Stimulated activated CD4-positive, alpha-beta T cell treated with anti-CD3 and anti-CD28 coated beads, Interleukin-4, amount 100 ng/mL, for 48 hours (primary cell): ENCODE data around the gene CCDC81.

Source experiments
- DNase-seq, 2 donors: peaks; one replicate each; pipeline ENCODE4 v3.0.0-alpha.2; 2020; ENCODE audit warnings: low read depth in 2 of 2

The CCDC81 gene

GRCh38 chr11:86464509-86465221 is 90.0 kb downstream of the CCDC81 start:
- no peak for DNase-seq

DNA sequence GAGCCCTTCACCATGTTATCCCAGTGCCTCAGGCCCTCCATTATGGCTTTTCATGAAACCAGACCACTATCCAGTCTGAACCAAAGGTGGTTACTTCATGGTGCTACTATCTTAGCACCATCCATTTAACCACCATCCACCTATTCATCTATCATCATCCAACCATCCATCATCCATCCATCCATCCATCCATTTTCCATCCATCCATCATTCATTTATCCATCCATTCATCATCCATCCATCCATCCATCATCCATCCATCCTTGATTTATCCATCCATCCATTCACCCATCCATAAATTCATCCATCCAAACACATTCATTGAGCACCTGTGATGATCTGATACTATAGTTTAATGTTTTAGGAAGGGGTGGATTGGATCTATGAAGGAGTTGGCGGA is 93.5 kb downstream of the CCDC81 start:
- no peak for DNase-seq

GRCh38 chr11:86469491-86470388 is 95.1 kb downstream of the CCDC81 start:
- DNase-seq: no peak
